ENCODE measurements around the gene HES7. TPM values are rescaled to one million over a fixed set of nuclear protein-coding genes. Genes with fewer than 3 reads are reported as not detected.
"Not testable (repeated sequence)": the region's sequence is repeated elsewhere in the genome, so short reads cannot be mapped to it uniquely, and the experiment has no call there.

The HES7 gene
- total RNA-seq, 1 donor: under 0.01 TPM

- no peak for DNase-seq (ENCODE audit: low read depth in 2 of 3, low spot score in 2 of 3)
Measured at GRCh38 chr17:8105957-8106398, 17.9 kb downstream of the HES7 start.

- DNase-seq (ENCODE audit: low read depth in 2 of 3, low spot score in 2 of 3): no peak
Measured at GRCh38 chr17:8104911-8105310, 19.0 kb downstream of the HES7 start.

- DNase-seq (ENCODE audit: low read depth in 2 of 3, low spot score in 2 of 3): no peak
Measured at GRCh38 chr17:8103549-8103948, 20.4 kb downstream of the HES7 start.

GRCh38 chr17:8101721-8102120, 22.2 kb downstream of the HES7 start:
- DNase-seq (ENCODE audit: low read depth in 2 of 3, low spot score in 2 of 3): no peak

- DNase-seq (ENCODE audit: low read depth in 2 of 3, low spot score in 2 of 3): no peak
Measured at GRCh38 chr17:8100763-8101162, 23.1 kb downstream of the HES7 start.

GRCh38 chr17:8100111-8100510, 23.8 kb downstream of the HES7 start:
- DNase-seq (ENCODE audit: low read depth in 2 of 3, low spot score in 2 of 3): peak in 1 of 3 donors; percentile 23

- DNase-seq (ENCODE audit: low read depth in 2 of 3, low spot score in 2 of 3): no peak
Measured at GRCh38 chr17:8096541-8096940, 27.4 kb downstream of the HES7 start.

GRCh38 chr17:8095361-8095760, 28.5 kb downstream of the HES7 start:
- no peak for DNase-seq (ENCODE audit: low read depth in 2 of 3, low spot score in 2 of 3)

- DNase-seq (ENCODE audit: low read depth in 2 of 3, low spot score in 2 of 3): peak in 2 of 3 donors; percentile 33
Measured at GRCh38 chr17:8091033-8091687, 32.7 kb downstream of the HES7 start.

- DNase-seq (ENCODE audit: low read depth in 2 of 3, low spot score in 2 of 3): no peak
Measured at GRCh38 chr17:8089728-8090127, 34.2 kb downstream of the HES7 start.

- no peak for DNase-seq (ENCODE audit: low read depth in 2 of 3, low spot score in 2 of 3)
Measured at GRCh38 chr17:8087952-8088230, 36.0 kb downstream of the HES7 start.

GRCh38 chr17:8087075-8087951, 36.6 kb downstream of the HES7 start, which contains the start of gene ALOX12B:
Gene ALOX12B (minus strand): TSS chr17:8087716. CDS start chr17:8087442, 274 bp downstream.
- no peak for DNase-seq (ENCODE audit: low read depth in 2 of 3, low spot score in 2 of 3)

- DNase-seq (ENCODE audit: low read depth in 2 of 3, low spot score in 2 of 3): no peak
Measured at GRCh38 chr17:8084250-8084649, 39.7 kb downstream of the HES7 start.

- no peak for DNase-seq (ENCODE audit: low read depth in 2 of 3, low spot score in 2 of 3)
Measured at GRCh38 chr17:8082292-8082691, 41.6 kb downstream of the HES7 start.

GRCh38 chr17:8081876-8082275, 42.0 kb downstream of the HES7 start:
- DNase-seq (ENCODE audit: low read depth in 2 of 3, low spot score in 2 of 3): no peak

- no peak for DNase-seq (ENCODE audit: low read depth in 2 of 3, low spot score in 2 of 3)
Measured at GRCh38 chr17:8080799-8081219, 43.1 kb downstream of the HES7 start.

- DNase-seq (ENCODE audit: low read depth in 2 of 3, low spot score in 2 of 3): no peak
Measured at GRCh38 chr17:8080208-8080798, 43.6 kb downstream of the HES7 start.

GRCh38 chr17:8079291-8080207, 44.4 kb downstream of the HES7 start:
- DNase-seq (ENCODE audit: low read depth in 2 of 3, low spot score in 2 of 3): peak; percentile 76 to 86 (median 82)

GRCh38 chr17:8077939-8078338, 46.0 kb downstream of the HES7 start:
- DNase-seq (ENCODE audit: low read depth in 2 of 3, low spot score in 2 of 3): not testable (repeated sequence)

- no peak for DNase-seq (ENCODE audit: low read depth in 2 of 3, low spot score in 2 of 3)
Measured at GRCh38 chr17:8076502-8077266, 47.2 kb downstream of the HES7 start.
